Spleen (tissue), 7 donors: Measurements from ENCODE around the gene LRIG1.

ENCODE experiments used
- CTCF ChIP-seq, 11 experiments: fragments of 200-600 bp in 7 of 11; fragments of 450-650 bp in 4 of 11; sonication (generic) in 4 of 11; IDR thresholded peaks in 8 of 11; conservative IDR thresholded peaks in 3 of 11; 1 replicate in 7 of 11; 2 replicates in 4 of 11; pipeline versions ENCODE4 v1.4.0 to v1.8.0; 2016 to 2021; ENCODE audit warnings: antibody characterized with exemption in 11 of 11, inconsistent platforms in 4 of 11, mild to moderate bottlenecking in 1 of 11
- POLR2A ChIP-seq, 3 donors: fragments of 450-650 bp; IDR thresholded peaks; one replicate each; pipeline ENCODE4 v1.5.1; 2017; ENCODE audit warnings: antibody characterized with exemption in 3 of 3, mild to moderate bottlenecking in 1 of 3
- POLR2AphosphoS5 ChIP-seq, 3 donors: sonication (generic); formaldehyde crosslinking; IDR thresholded peaks; one replicate each; pipeline ENCODE4 v1.5.1; 2017; ENCODE audit warnings: antibody characterized with exemption in 3 of 3
- donor health status: DM: no; HTN: no; CAD: no; lungs with moderate emphysema.
- donor health status: DM: no; HTN: no; CAD: no.
- donor health status: DM: no; HTN: no; CAD: no.

GRCh38 chr3:66430876-66431275 lies 69.9 kb downstream of the LRIG1 start:
- TF ChIP-seq CTCF (IDR thresholded peaks at IDR 0.05 in 8 of 11, conservative IDR thresholded peaks at IDR 0.05 in 3 of 11) (no peak), POLR2AphosphoS5 (IDR thresholded peaks at IDR 0.05) (no peak), POLR2A (IDR thresholded peaks at IDR 0.05) (no peak)
